Epidermal melanocyte (primary cell): ENCODE results near the gene MB21D2.
A peak's percentile ranks its signal among the peaks of the same experiment; 100 is the strongest.

Experiments used
- DNase-seq: peaks from one replicate; pipeline ENCODE4 v3.0.0; 2011; ENCODE audit warnings: low spot score; ENCODE audit not compliant: insufficient read length

The MB21D2 gene

GRCh38 chr3:192927016-192927415 lies 9.4 kb upstream of the MB21D2 start:
- DNase-seq: no peak

- DNase-seq: no peak
These were observed 6.1 kb upstream of the MB21D2 start for GRCh38 chr3:192923731-192924130.

GRCh38 chr3:192921793-192922192 lies 4.1 kb upstream of the MB21D2 start:
- no peak for DNase-seq

GRCh38 chr3:192920411-192920810 lies 2.8 kb upstream of the MB21D2 start:
- DNase-seq: no peak

- DNase-seq: no peak
These were observed 2.2 kb upstream of the MB21D2 start for GRCh38 chr3:192919901-192920300.

- DNase-seq: peak; percentile 52
These were observed 576 bp upstream of the MB21D2 start for GRCh38 chr3:192918275-192918588.

- DNase-seq: no peak
These were observed 640 bp downstream of the MB21D2 start for GRCh38 chr3:192917028-192917403.

GRCh38 chr3:192916371-192917027 lies 1.2 kb downstream of the MB21D2 start:
- DNase-seq: no peak

- DNase-seq: no peak
These were observed 1.9 kb downstream of the MB21D2 start for GRCh38 chr3:192915722-192916121.

GRCh38 chr3:192915304-192915703 lies 2.4 kb downstream of the MB21D2 start:
- no peak for DNase-seq

GRCh38 chr3:192914848-192915247 lies 2.8 kb downstream of the MB21D2 start:
- DNase-seq: no peak

- DNase-seq: no peak
These were observed 4.1 kb downstream of the MB21D2 start for GRCh38 chr3:192913540-192913939.

- no peak for DNase-seq
These were observed 6.4 kb downstream of the MB21D2 start for GRCh38 chr3:192911293-192911692.

- DNase-seq: no peak
These were observed 9.9 kb downstream of the MB21D2 start for GRCh38 chr3:192907784-192908183.

- no peak for DNase-seq
These were observed 10.7 kb downstream of the MB21D2 start for GRCh38 chr3:192906940-192907339.

- no peak for DNase-seq
These were observed 11.5 kb downstream of the MB21D2 start for GRCh38 chr3:192905980-192906678.

- DNase-seq: no peak
These were observed 12.9 kb downstream of the MB21D2 start for GRCh38 chr3:192904632-192905289.

GRCh38 chr3:192902549-192902948 lies 15.1 kb downstream of the MB21D2 start:
- no peak for DNase-seq

GRCh38 chr3:192901435-192901834 lies 16.2 kb downstream of the MB21D2 start:
- no peak for DNase-seq

- DNase-seq: no peak
These were observed 18.1 kb downstream of the MB21D2 start for GRCh38 chr3:192899540-192899982.

- no peak for DNase-seq
These were observed 20.7 kb downstream of the MB21D2 start for GRCh38 chr3:192897005-192897404.

GRCh38 chr3:192896208-192896607 lies 21.4 kb downstream of the MB21D2 start:
- no peak for DNase-seq

- no peak for DNase-seq
These were observed 23.0 kb downstream of the MB21D2 start for GRCh38 chr3:192894676-192895075.
